AG09309 (cell line): Measurements from ENCODE around the gene ZDHHC6.
"Not testable (repeated sequence)": the region's sequence is repeated elsewhere in the genome, so short reads cannot be mapped to it uniquely, and the experiment has no call there.

Experiments
- DNase-seq: peaks from one replicate; pipeline ENCODE4 v3.0.0-alpha.2; 2010; ENCODE audit warnings: low read depth
- H3K4me3 ChIP-seq: 2 replicates; pipeline ENCODE4 v1.5.1; 2011; ENCODE audit warnings: mild to moderate bottlenecking, low read depth, low read length, moderate library complexity; ENCODE audit not compliant: control insufficient read depth
- CTCF ChIP-seq: IDR thresholded peaks from 2 replicates; pipeline ENCODE4 v1.5.1; 2011; ENCODE audit warnings: mild to moderate bottlenecking, low read depth, low read length, inconsistent platforms; ENCODE audit not compliant: insufficient read depth, control insufficient read depth; ENCODE audit errors: missing control alignments

The ZDHHC6 gene

GRCh38 chr10:112394475-112394875, 52.2 kb downstream of the ZDHHC6 start:
- TF ChIP-seq CTCF = no peak
- no peak for DNase-seq
- H3K4me3 ChIP-seq = no peak overlapping the region

- H3K4me3 ChIP-seq = no peak overlapping the region
- TF ChIP-seq CTCF = no peak
- DNase-seq = no peak
These were observed 52.9 kb downstream of the ZDHHC6 start for GRCh38 chr10:112393827-112394226.

GRCh38 chr10:112393341-112393740, 53.4 kb downstream of the ZDHHC6 start:
- no peak for TF ChIP-seq CTCF
- DNase-seq = no peak
- no peak overlapping the region for H3K4me3 ChIP-seq

- no peak for TF ChIP-seq CTCF
- no peak overlapping the region for H3K4me3 ChIP-seq
These were observed 56.5 kb downstream of the ZDHHC6 start for GRCh38 chr10:112390125-112390703.

GRCh38 chr10:112389271-112389822, 57.4 kb downstream of the ZDHHC6 start:
- DNase-seq = no peak
- H3K4me3 ChIP-seq = no peak overlapping the region
- TF ChIP-seq CTCF = no peak

More at GRCh38 chr10:112390125-112390703, 56.5 kb downstream of the ZDHHC6 start:
- no peak for DNase-seq

- H3K4me3 ChIP-seq = no peak overlapping the region
- no peak for TF ChIP-seq CTCF
- no peak for DNase-seq
These were observed 58.2 kb downstream of the ZDHHC6 start for GRCh38 chr10:112388548-112388947.

GRCh38 chr10:112388056-112388455, 58.7 kb downstream of the ZDHHC6 start:
- not testable (repeated sequence) for DNase-seq, H3K4me3 ChIP-seq
